ENCODE data around the gene PATJ.

Gene PATJ

GRCh38 chr1:62221171-62221570, 478.9 kb downstream of the PATJ start:
- no peak for DNase-seq

DNA sequence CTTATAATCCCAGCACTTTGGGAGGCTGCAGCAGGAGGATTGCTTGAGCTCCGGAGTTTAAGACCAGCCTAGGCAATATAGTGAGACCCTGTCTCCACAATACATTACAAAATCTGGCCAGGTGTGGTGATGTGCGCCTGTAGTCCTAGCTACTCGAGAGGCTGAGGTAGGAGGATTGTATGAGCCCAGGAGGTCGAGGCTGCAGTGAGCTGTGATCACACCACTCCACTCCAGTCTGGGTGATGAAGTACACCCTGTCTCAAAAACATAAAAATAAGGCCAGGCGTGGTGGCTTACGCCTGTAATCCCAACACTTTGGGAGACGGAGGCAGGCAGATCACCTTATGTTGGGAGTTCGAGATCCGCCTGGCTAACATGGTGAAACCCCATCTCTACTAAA, 480.0 kb downstream of the PATJ start:
- DNase-seq = no peak

- DNase-seq = no peak
These were observed 481.9 kb downstream of the PATJ start for GRCh38 chr1:62224182-62224581.

- no peak for DNase-seq
These were observed 485.2 kb downstream of the PATJ start for GRCh38 chr1:62227496-62227895.

Data from NCI-H446 (cell line).